GM21529 (cell line): Measurements from ENCODE around the gene PRR35.
"Not testable (repeated sequence)": the region's sequence is repeated elsewhere in the genome, so short reads cannot be mapped to it uniquely, and the experiment has no call there.

Experiments used
- ATAC-seq: cut with Tn5 transposase; IDR thresholded peaks from one replicate; pipeline ENCODE4 v1.9.1; 2021; ENCODE audit not compliant: unreplicated experiment

The PRR35 gene

DNA sequence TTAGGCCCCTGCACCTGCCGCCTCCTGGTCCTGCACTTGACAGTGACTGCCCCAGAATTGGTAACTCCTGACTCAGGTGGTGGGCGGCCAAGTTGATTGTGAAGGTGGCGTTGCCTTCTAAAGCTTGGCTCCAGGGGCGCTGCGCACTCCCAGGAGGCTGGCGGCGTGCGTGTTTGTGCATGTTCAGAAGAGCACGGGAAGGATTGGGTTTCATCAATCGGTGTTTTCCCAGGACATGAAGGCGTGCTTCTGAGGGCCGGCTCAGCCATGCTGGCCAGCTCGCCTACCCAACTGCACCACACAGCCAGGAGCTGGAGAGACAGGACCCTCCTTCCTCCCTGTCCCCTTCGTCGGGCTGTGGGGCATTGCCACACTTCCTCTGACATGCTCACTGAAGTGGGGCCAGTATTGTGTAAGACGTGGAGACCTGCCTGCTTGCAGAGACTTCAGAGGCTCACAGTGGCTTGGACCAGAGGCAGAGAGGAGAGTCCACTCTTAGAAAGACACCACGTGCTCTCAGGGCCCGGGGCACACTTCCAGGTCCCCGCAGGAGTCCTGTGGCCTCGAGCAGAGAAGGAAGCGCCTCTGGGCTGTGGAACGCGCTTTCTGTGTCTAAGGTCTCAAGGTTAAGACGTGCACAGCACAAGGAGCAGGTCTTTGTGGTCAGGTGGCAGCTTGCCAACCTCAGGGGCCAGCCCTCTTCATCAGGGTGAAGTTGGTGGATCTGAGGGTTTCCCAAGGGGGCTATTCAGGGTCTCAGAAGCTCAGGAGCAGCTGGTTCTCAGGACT lies 32.5 kb downstream of the PRR35 start:
- no peak for ATAC-seq

DNA sequence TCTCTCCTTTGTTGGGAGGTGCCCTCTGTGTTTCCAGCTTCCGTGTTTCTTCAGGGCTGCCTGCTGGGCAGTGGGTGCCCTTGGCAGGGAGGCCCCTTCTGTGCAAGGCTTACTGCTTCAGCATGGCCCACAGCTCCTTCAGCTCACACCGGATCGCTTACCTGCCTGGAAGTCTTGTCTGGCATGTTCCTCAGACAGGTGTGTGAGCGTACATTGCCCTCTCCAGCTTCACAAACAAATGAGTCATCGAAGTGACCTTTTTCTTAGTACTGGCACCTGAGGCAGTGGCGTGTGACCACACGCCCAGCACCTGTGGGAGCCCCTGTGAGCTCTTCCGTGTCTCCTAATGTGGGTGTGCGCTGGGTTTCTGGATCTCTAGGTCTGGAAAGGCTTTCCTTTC lies 33.2 kb downstream of the PRR35 start:
- ATAC-seq, result no peak

DNA sequence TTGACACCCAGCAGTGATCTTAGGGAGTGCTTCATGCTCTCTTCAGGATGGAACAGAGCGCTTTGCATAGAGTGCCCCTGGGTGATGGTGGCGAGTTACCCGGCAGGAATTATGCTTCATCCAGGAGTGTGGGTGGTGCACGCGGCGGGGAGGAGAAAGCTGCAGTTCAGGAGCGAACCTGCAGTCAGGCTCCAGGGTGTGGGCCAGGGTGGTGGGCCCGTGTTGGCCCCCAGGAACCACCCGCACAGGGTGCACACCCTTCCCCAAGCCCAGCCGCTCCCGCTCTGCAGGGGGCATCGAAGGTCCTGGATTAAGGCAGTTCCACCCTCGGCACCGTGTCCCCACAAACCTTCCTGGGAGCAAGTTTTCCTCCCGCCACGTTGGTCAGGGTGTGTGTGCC lies 33.6 kb downstream of the PRR35 start:
- no peak for ATAC-seq

DNA sequence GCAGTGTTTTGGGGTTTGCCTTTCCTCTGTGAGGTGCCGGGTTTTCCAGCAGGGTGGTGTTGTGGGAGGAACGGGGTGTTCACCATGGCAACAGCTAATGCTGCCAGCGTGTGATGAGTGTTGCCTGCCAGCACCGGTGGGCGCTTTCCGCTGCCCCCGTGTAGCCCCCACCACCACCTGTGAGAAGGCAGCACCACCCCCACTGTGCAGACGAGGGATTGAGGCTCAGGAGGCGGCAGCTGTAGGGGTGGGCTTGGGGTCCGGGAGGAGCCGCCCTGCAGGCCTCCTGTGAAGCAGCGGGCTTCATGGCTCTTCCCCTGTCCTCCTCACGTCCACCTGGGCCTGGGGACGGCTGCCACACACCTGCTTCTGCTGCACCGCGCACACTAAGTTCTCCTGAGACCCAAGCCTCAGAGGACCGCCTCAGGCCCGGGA lies 34.9 kb downstream of the PRR35 start:
- no peak for ATAC-seq

DNA sequence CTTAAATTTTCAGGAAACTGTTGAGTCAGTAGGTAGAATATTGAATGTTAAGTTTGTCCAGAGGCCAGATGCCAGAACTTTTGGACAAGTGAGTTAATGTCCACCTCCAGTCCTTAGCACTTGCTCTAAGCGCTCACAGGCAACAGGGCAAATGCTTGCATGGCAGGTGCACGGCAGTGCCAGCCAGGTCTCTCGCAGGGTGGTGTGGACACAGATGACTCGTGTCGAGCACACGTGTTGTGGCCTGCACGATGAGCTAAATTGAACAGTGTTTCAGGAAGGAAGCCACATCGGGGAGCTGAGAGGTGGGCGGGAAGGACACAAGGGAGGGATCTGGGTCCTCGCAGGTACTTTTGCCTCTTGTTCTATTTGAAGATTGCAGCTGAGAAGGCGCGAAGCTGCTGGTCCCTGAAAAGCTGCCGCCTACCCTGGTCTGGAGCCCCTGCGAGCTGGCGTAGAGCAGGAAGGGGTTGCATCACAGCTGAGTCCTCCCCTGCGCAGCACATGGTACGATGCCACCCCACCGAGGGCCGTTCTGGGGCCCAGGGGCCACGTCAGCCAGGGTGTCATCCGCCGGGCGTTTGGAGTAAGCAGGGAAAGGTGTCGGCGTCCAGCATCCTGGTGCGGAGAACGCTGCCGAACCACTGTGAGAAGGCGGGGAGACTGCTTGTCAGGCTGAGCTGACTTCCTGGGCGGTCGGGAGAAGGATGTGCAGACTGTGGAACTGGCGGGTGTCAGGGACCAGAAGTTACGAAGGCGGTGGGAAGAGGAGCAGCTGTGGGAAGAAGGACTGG lies 35.9 kb downstream of the PRR35 start:
- no peak for ATAC-seq

DNA sequence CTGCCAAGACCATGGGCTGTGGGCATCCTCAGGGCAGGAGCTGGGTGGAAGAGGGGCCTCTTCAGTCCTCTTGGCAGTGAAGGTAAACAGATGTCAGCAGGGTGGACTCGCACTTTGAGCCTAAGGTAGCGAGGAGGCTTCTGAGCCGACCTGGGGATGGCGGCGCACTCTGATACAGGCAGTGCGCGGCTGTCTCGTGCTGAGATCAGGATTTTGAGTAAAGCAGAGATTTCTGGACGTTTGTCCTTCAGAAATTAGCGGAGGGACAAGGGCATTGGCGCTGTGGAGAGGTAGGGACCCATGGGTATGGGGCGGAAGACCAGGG lies 36.5 kb downstream of the PRR35 start:
- no peak for ATAC-seq

DNA sequence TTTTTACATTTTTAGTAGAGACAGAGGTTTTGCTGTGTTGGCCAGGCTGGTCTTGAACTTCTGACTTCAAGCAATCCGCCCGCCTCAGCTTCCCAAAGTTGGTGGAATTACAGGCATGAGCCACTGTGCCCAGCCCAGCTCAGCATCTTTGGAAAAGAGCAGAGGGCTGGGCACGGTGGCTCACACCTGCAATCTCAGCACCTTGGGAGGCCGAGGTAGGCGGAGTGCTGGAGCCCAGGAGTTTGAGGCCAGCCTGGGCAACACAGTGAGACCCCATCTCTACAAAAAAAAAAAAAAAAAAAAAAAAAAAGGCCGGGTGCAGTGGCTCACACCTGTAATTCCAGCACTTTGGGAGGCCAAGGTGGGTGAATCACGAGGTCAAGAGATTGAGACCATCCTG lies 37.5 kb downstream of the PRR35 start:
- not testable (repeated sequence) for ATAC-seq

DNA sequence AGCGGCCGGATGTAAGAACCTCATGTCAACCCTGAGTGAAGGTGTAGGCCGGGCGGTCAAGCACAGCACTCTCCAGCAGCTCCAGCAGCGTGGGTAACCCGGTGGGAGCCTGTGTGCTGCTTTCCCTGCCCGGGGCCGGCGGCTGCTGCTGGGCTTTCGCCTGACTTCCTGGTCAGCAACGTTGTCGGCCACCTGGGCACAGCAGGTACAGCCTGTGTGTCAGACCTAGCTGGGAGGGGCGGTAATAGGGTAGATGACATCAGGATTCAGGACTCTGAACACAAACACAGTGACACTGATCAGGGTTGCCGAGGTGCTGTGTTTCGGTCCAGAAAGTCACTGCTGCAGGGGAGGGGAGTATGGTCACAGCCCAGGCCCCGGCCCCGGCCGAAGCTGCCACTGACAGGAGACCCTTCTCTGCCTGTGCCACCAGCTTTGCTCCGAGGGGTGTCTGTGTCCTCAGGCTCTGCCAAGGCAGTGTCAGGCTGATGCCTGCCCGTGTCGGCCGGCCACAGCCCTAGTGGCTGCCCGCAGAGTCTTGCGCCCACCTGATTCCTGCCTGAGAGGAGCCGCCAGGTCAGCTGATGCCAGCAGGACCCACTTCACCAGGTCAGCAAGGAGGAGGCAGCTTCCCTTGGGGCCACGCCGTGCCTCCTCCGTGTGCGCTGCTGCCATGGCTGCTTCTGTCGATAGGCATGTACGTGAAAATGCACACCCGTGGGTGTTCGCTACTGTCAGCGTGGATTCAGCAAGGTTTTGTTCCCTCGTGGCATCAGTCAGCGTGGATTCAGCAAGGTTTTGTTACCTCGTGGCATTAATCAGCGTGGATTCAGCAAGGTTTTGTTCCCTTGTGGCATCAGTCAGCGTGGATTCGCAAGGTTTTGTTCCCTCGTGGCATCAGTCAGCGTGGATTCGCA lies 38.9 kb downstream of the PRR35 start:
- ATAC-seq, result no peak

DNA sequence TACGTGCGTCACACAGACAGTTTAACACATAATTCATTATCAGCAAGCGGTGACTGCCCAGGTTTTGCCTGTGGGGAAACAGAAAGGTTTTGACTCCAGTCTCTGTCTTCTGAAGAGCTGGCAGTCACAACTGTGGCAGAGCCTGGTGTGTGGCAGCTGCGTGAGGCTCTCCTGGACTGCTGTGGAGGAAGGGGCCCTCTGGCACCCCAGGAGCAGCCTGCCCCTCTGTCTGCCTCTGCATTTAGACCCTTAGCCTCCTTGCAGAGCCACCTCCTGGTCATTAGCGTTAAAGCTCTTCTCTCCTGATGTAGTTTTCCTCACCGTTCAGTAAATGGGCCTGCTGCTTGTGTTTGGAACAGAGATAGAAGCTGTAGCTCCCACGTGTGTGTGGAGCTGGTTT lies 40.6 kb downstream of the PRR35 start:
- ATAC-seq, result no peak

DNA sequence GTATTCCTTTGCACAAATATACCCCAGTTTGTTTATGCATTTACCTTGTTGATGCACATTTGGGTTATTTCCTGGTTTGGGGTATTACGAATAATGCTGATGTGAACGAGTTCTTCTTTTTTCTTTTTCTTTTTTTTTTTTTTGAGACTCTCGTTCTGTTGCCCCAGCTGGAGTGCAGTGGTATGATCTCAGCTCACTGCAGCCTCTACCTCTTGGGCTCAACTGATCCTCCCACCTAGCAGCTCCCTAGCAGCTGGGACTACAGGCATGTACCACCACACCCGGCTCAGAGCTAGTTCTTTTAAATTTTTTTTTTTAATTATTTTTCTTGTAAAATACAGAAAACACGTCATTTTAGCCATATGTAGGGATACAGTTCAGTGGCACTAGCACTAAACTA lies 43.7 kb downstream of the PRR35 start:
- no peak for ATAC-seq

DNA sequence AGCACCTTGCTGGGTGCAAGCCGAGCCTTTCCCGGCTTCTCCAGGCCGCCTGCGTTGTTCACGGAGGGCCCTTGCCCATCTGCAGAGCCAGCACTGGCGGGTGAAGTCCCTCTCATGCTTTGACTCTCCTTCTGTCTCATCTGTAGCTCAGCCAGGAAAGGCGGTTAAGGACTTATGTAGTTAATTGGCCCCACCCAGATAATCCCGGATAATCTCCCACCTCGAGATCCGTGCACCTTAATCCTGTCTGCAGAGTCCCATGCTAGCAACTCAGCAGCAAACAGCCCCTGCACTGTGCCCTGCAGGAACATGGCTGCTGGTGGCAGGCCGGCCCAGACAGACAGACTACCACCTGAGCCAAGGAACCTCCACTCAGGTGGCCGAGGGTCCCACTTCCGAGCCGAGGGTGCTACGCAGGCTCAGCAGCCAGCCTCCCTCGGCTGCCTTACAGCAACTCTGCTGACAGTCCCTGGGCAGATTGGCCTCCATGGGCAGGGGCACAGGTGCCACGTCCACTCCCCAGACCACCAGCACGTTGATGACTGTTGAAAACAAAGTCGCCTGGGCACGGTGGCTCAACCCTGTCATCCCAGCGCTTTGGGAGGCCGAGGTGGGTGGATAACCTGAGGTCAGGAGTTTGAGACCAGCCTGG lies 46.6 kb downstream of the PRR35 start:
- no peak for ATAC-seq

DNA sequence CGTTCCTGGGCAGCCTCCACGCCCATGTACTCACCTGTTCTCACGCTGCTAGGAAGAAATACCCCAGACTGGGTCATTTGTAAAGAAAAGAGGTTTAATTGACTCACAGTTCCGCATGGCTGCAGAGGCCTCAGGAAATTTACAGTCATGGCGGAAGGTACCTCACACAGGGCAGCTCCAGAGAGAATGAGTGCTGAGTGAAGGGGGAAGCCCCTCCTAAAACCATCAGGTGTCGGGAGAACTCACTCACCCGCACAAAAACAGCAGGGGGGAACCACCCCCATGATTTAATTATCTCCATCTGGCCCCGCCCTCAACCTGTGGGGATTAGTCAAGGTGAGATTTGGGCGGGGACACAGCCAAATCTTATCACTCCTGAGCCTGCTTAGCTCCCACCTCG lies 47.8 kb downstream of the PRR35 start:
- no peak for ATAC-seq

DNA sequence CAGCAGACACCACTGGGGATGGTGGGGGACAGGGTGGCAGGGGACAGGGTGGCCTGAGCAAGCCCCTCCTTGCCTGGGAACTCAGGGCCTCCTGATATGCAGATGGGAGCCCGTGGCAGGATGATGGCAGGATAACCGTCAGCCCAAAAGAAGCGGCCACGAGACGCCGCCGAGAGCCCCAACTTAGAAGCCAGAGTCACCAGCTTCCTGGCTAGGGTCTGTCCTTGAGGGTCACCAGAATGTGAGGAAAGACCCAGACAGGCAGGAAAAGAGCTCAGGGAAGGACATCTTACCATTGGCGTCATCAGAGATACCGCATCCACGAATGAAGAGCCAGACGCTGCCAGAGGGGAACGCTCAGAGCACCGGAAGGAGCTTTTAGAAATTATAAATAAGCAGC lies 49.1 kb downstream of the PRR35 start:
- no peak for ATAC-seq

DNA sequence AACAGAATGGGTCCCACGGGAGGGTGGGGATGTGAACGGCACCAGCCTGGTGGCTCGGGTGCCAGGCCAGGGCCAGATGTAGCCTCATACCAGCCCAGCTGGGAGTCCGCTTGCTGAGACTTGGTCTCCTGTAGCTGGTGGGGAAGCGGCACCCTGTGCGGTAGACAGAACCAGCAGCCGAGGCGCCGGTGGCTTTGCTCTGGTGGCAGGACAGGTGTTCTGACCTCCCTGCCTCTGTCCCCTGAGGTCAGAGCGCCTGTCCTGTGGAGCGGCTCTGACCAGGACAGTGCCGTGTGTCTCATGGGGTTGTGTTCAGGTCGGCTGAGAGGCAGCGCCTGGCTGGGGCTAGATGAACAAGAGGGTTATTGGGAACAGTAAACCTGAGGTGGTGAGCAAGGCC lies 49.8 kb downstream of the PRR35 start:
- ATAC-seq, result no peak

DNA sequence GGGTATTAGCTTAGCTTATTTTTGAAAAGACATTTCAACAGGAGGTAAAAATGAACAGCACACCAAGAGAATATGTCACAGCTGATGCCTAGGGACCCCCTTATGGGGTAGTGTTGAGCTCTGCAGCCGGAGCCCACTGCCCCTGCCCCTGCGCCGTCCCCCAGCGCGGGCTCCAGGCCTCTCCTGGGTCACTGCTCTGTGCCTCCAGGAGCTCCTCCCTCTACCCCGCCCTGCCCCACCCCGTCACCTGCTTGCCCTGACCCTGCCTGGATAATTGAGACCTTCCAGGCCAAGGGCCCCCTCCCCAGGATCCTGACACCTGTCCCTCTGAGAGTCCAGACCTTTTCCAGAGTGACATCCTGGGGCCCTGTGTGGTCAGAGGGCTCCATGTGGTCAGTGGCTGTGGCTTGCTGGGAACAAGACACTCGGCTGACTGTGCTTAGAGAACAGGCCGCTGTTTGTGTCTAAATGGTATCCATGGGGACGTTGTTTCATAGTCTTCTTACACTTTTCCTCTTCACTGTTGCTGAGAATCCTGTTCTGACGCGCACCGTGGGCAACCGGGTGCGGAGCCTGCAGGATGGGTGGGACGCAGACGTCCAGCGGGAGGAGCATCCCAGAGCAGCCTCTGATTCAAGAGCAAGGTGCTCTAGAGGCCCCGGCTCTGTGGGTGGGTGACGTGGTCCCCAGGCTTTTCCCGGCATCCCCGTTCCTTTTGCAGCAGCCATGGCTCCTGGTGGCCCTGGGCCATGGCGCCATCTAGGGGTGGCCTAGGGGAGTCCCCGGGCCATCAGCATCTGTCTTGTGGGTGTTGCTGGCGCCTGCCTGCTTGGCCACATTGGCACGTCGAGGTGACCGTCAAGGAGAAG lies 50.6 kb downstream of the PRR35 start:
- ATAC-seq, result no peak

DNA sequence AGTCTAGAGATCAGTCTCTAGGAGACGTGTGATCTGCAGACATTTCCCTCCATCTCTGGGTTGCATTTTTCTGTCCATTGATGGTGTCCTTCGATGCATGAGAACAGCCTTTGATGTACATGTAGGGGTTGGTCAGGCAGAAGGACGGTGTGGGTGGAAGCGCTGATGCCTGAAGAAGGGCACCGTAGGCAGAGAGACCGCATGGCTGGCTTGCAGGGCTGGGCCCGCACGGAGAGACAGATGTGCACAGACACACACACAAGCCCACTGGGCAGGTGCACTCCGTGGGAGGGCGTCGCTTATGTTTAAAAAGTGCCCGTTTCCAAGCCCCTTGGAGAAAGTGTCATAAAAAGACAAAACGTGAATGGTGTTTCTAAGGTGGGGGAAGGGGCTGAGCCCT lies 54.9 kb downstream of the PRR35 start:
- no peak for ATAC-seq
